Stimulated activated CD4-positive, alpha-beta T cell treated with anti-CD3 and anti-CD28 coated beads, Interleukin-15, amount 100 ng/mL, for 1 hour (primary cell): ENCODE measurements around the gene MKKS.
"Not testable (repeated sequence)": the region's sequence is repeated elsewhere in the genome, so short reads cannot be mapped to it uniquely, and the experiment has no call there.

Experiments used
- DNase-seq, 2 donors: peaks; one replicate each; pipeline ENCODE4 v3.0.0-alpha.2; 2020; ENCODE audit warnings: low read depth in 1 of 2, low spot score in 1 of 2

The MKKS gene

DNA sequence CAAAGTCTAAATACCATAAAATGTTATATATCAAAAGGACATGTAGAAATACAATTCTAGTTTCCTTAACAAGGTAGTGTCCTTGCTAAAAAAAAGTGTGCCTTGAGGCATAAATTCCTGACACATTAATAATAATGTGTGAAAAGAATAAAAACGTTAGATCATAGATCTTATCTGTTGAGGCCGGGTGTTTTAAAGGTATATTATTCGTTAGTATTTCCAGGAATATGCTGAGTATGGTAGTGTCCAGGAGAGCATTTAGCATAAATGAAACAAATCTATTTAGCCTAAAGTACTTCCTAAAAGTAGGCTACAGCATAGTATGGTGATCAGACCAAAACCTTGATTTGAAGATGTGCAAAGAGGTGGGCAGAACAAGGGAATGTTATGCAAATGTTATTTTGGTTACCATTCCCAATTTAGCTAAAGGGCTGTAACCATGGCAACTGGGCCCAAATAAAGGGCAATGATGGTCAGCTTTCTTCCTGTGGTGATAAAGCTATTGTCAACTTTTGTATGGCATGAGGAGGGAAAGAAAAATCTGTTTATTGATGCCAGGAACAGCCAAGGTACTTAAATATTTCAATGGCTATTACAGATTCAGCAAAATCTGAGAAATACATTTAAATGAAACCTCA lies 18.9 kb downstream of the MKKS start:
- DNase-seq: no peak

DNA sequence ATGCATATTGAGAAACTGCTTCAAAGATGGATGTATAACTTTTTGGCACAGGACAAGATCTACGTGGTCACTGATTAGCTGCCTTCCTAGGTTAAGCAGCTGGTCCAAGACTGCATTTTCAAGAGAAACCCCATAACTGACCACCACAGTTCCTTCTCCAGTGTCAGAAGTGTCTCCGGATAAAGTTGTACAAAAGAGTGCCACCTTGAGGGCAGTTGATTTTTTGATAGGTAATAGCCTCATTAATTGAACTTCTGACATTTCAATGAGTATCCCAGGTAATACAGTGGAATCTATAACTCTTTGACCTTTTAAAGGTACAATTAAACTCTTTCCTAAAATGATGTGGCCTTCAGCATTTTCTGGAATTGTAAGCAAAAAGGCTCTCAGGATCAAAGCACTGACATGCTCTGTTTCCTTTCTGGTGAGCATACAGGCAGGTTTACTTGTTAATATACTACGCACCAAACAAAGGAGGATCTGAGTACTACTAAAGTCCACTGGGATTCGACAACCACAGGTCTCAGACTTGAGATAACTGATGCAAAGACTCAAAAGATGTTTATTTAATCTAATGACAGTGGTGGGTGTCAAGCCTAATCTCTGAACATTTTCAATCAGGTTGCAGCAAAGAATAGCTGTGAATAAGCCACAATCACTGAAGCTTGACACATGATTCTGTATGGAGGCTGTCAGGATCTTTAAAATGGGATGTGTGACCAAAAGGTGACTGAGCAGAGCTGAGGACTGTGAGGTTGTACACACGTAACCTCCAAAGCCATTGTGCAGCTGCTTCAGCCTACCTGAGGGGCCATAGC lies 21.2 kb downstream of the MKKS start:
- no peak for DNase-seq

DNA sequence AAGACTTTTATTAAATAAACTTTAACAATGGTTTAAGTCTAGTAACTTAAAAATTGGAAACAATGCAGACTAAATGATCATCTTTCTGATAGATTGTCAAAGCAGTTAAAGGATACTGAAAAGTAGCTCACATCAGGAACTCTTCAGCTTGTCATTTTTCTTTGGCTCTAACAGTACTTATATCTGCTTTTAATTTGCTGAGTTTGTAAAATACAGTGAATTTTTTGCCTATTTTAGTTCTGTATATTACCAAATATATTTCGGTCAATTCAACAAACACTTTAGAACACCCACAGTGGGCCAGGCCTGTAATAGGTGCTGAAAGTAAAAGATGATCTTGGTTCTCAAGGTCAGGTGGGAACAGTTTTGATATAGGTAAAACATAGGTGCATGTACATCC lies 22.3 kb downstream of the MKKS start:
- DNase-seq: no peak

DNA sequence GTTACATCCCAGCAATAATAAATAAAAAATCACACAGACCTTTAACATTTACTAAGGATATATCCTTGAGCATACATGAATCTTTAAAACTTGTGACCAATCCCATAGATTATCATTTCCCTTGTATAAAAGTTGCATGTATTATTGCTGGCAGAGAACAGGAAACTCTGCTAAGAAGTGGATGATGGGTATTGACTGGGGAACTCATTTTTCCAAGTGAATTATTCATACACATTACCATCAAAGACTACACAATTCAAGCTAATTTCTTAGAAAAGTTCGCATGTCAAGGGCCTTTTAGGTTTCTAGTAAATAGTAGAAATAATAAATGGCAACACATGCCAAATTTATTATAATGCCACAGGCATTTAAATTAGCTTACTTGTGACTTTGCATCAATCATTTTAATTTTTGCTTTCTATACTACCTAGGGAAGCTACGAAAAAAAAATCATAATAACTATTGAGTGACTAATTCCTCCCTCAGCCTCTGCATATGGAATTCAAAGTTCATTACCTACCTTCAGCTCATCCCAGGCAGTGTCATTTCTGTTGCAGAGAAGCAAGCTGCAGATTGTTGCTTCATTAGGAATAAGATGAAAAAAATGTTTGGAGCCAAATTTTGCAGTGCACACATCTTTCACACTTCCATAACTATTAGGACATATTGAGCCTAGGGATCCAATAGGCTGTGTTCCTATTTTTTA lies 25.8 kb downstream of the MKKS start:
- DNase-seq: no peak

DNA sequence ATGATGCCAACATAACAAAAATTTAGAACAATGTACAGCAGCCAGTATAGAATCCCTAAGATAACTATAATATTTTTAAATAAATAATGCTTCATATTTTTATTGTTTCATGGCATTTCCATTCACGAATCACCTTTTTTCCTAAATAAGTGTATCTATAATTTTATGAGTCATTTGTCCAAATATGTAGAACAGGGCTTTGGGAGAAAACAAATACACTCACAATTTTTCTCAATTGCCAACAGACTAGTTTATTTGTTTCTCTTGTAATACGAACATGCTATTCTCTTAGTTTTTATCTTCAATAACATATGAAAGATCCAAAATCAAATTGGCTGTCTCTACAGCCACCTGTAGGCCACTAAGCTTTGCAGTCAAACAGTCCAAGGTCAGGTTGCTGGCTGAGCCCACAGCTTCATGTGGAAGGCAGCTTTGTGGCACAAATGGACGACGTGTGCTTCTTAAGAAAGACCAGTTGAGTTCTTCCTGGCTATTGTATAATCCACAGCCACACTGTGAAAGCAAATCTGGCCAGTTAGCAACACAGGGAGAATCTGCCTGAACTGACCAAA lies 29.0 kb downstream of the MKKS start:
- DNase-seq: no peak

DNA sequence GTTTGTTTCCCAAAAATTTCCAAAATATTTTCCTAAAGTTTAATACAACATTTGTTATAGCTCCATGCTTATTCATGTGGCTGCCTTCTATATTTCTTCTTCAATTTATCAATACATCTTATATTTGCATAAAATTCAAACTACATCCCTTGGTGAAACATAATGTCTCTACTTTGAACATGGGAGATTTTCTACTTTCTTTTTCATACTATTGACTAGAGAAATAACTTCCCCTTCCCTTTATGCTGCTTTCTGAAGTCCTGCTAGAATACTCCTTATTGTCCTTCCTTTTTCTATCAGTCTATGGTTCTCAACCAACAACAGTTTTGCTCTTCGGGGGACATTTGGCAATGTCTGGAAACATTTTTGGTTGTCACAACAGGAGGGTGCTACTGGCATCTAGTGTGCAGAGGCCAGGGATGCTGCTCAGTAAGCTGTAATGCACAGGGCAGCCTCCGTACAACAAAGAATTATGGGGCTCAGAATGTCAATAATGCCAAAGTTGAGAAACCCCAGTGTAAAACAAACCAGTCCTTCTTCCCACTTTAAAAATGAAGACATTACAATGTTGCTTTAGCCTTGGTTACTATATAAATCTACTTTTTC lies 29.9 kb downstream of the MKKS start:
- DNase-seq: no peak

DNA sequence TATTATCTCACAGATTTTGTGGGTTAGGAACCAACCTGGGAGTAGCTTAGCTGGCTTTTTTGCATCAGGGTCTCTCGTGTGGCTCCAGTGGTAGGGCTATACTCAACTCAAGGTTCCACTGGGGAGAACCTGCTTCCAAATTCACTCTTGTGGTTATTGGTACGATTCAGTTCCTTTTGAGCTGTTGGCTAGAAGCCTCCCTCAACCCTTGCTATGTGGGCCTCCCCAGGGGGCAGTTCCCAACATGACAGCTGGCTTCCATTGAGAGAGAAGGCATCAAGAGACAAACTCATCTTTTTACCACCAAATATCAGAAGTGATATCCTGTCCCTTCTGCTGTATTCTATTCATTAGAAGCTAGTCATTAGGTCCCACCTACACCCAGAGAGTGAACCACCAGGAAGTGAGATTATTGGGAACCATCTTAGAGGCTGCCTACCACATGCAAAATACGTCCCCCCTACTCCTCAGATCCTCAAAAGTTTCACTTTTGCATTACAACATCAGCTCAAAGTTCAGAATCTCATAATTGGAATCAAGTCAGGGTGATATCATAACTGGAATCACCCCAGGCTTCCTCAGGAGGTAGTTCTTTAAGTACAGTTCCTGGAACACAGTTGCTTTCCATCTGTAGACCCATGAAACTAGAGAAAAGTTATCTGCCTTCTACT lies 30.9 kb downstream of the MKKS start:
- DNase-seq: no peak

DNA sequence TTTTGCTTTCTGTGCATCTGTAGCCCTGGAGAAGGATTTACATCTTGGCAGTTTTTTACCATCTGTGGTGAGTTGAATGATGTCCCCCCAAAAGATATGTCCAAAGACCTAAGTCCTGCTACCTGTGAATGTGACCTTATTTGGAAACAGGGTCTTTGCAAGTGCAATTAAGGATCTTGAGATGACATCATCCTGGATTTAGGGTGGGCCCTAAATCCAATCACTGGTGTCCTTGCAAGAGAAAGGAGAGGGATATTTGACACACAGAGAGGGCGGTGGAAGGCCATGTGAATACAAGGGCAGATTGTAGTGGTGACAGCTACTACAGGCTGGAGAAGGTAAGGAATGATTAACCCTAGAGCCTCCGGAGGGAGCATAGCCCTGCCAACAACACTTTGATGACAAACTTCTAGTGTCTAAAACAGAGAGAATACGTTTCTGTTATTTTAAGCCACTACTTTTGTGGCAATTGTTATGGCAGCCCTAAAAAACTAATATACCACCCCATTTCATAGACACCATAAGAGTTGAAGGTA lies 35.1 kb downstream of the MKKS start:
- DNase-seq: no peak

DNA sequence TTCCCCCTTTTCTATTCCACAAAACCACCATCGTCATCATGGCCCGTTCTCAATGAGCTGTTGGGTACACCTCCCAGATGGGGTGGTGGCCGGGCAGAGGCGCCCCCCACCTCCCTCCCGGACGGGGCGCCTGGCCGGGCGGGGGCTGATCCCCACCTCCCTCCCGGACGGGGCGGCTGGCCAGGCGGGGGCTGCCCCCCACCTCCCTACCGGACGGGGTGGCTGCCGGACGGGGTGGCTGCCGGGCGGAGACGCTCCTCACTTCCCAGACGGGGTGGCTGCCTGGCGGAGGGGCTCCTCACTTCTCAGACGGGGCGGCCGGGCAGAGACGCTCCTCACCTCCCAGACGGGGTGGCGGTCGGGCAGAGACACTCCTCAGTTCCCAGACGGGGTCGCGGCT lies 39.3 kb downstream of the MKKS start:
- not testable (repeated sequence) for DNase-seq

DNA sequence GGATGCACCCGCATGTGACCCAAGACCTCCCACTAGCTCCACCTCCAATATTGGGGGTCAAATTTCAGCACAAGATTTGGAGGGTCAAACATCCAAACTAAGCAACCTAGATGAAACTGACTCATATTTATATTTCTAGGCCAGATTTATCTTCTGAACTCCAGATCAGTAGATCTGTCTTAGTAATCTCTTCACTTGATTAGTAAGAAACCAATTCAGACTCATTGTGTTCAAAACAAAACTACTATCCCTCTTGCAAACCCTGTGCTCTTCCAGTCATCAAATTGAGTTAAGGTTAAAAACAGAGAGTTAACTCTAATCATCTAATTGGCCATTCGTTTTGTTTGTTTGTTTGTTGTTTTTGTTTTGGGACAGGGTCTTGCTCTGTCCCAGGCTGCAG lies 43.3 kb downstream of the MKKS start:
- DNase-seq: no peak

DNA sequence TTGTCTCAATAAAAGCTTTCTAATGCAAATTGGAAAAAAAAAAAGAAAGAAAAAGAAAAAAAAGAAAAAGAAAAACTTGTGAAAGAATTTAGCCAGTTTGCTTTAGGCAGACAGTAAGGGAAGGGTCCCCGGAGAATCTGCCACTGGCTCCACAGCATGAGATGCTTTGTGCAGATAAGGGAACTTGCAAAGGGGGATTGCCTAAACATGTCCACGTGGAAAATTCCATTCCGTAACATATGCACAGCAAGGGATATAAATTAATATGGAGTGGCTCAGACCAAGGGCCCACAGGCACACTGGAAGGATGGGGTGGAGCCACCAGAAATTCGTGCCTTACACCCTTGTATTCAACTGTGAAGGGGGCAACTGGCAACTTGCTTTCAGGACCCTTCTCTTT lies 45.4 kb downstream of the MKKS start:
- DNase-seq: no peak

DNA sequence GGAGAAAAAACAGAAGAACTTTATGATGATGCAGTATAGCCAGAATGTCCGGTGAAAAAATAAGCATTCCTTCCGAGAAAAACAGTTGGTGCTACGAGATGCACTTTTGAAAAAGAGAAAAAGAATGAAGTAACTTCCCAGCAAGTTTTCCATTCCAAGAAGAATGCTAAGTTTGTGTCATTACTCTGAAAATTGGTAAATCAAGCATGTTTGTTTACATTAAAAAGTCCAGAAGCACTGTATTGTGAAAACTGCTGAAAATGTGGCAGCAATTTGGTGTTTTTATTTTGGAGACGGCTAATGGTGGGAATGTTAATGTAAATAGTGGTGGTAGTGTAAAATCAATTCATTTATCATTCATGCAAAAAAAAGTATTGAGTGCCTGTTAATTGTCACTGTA lies 46.3 kb downstream of the MKKS start:
- DNase-seq: no peak

DNA sequence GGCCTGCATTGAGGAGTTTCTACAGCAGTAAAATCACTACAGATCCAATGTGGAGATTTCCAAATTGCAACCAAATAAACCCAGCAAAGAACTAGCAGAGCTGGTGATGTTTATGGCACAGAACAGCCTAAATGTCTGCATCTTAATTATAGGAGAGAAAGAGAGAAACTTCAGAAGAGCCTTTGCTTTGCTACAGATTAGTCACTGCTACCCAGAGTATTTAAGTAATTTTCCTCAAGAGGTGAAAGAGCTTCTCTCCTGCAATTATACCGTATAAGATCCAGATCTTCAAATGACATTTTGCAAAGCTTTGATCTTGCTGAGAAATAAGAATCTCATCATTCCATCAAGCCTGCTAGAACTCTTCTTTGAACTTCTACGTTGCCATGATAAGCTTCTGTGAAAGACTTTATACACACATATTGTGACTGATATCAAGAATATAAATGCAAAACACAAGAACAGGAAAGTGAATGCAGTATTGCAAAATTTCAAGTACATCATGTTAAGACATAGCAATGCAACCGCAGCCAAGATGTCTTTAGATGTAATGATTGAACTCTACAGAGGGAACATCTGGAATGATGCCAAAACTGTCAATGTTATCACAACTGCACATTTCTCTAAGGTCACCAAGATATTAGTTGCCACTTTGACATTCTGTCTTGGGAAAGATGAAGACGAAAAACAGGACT lies 48.0 kb downstream of the MKKS start:
- no peak for DNase-seq

DNA sequence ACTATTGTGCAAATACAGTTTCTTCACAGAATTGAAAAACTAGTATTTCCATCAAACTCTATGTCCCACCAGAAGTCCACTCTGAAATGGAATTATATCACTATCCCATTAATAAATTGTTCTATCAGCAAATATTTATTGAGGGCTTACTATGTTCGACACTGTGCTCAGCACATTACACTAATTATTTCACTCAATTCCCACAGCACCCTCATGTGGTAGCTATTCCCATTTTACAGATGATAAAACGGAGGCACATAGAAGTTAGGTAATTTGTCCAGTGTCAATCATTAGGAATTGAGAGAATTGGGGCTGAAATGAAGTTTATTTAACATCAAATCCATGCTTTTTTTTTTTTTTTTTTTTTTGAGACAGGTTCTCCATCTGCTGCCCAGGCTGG lies 52.5 kb downstream of the MKKS start:
- no peak for DNase-seq

DNA sequence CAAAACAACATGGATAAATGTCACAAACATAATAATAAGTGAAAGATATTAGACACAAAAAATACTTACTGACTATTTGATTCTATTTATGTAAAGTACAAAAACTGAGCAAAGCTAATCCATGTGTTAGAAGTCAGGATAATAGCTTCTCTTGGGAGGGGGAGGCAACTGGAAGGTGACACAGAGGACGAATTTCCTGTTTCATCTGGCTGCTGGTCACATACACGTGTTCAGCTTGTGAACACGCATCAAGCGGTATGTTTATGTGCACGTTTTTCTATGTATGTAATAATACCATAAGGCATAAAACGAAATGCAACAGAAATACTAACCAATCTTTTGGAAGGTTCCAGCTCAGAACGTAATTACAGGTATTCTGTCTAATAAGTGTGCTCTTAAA lies 54.3 kb downstream of the MKKS start:
- no peak for DNase-seq

DNA sequence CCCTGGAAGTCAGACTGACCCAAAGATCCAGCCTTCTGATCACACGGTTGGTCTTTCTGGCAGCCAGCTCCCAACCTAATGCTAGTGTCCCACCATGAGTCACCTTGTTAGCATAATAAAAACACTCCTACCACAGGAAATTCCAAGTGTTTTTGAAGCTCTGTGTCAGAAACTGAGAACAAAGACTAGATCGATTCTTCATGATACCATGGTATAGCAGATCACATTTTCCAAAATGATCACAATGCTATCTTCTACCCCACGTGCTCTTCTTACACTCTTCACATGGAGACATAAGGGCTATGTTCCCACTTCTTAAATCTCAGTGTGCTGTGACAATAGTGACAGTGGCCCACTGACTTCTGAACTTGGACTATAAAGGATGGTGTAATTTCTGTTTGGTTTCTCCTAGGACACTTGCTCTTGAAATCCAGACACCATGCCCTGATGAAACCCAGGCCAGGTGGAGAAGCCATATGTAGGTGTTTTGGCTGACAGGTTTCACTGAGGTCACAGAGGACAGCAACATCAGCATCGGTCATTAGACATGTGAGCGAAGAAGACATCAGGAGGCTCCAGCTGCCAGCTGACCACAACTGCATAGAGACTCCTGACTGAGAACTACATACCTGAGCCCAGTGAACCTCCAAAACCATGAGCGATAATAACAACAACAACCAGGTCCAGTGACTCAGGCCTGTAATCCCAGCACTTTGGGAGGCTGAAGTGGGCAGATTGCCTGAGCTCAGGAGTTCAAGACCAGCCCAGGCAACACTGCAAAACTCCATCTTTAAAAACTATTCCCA lies 57.5 kb downstream of the MKKS start:
- DNase-seq: no peak

DNA sequence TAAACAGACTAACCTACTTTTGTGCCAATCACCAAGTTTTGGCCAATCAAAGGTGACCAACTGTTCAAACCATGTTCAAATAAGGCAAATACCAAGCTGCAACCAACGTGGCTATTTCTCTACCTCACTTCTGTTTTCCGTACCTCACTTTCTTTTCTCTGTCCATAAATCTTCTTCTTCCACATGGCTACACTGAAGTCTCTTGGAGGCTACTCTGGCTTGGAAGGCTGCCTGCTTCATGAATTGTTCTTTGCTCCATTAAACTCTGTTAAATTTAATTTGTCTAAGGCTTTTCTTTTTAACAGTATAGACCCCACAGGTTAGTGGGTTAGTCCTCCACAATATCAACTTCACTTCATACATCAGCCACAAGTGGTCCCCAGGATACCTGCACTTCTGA lies 58.8 kb downstream of the MKKS start:
- no peak for DNase-seq

DNA sequence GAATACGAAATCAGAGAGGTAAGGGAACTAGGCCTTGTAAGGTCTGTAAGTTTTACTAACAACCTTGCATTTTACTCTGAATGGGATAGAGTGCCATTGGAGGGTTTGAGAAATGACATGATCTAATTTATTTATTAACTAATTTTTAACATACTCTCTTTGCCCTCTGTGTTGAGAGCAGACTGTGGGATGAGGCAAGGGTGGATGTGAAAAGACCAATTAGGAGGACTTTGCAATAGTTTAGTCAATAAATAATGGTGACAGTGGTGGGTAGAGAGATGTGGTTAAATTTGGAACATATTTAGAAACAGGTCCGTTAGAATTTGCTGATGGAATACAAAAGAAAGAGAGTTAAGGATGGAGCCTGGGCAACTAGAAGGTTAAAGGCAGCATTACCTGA lies 60.0 kb downstream of the MKKS start:
- no peak for DNase-seq

DNA sequence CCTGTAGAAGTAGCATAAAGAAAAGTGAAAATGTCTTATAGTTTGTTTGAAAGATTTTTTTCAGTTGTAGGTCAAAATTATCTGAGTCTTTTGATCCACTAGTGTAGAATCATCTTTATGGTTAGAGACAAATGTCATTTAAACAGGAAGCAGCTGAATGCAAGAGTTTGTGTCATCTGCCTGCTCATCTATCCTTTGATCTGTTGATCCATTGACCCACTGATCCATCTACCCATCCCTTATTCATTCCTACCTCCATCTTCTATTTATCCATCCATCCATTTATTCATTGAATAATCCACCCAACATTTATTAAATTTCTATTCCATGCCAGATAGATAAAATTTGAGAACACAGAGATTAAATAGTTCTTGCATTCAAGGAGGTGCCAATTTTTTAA lies 62.6 kb downstream of the MKKS start:
- DNase-seq: no peak
